ENCODE data around the gene MACROH2A2.
"Not testable (repeated sequence)": the region's sequence is repeated elsewhere in the genome, so short reads cannot be mapped to it uniquely, and the experiment has no call there.

Gene MACROH2A2

GRCh38 chr10:70038923-70039322 lies 13.7 kb upstream of the MACROH2A2 start:
- no peak for TF ChIP-seq CTCF (IDR thresholded peaks at IDR 0.05)

GRCh38 chr10:70041016-70041415 lies 11.6 kb upstream of the MACROH2A2 start:
- DNase-seq (ENCODE audit: low spot score), result no peak
- TF ChIP-seq CTCF (IDR thresholded peaks at IDR 0.05), result no peak
- no peak overlapping the region for H3K4me3 ChIP-seq
- H3K27ac ChIP-seq, result no peak overlapping the region

More at GRCh38 chr10:70038923-70039322, 13.7 kb upstream of the MACROH2A2 start:
- no peak for DNase-seq (ENCODE audit: low spot score)
- Histone ChIP-seq H3K27ac (no peak overlapping the region), H3K4me3 (no peak overlapping the region)

- not testable (repeated sequence) for H3K27ac ChIP-seq; H3K4me3 ChIP-seq; DNase-seq (ENCODE audit: low spot score)
Measured at GRCh38 chr10:70041739-70042138, 10.9 kb upstream of the MACROH2A2 start.

- H3K4me3 ChIP-seq; DNase-seq (ENCODE audit: low spot score); H3K27ac ChIP-seq: not testable (repeated sequence)
Measured at GRCh38 chr10:70047066-70047465, 5.6 kb upstream of the MACROH2A2 start.

GRCh38 chr10:70048030-70048723 lies 4.5 kb upstream of the MACROH2A2 start:
- Histone ChIP-seq H3K27ac (no peak overlapping the region), H3K4me3 (no peak overlapping the region)
- DNase-seq (ENCODE audit: low spot score), result no peak
- no peak for TF ChIP-seq CTCF (IDR thresholded peaks at IDR 0.05)

GRCh38 chr10:70051848-70052247 lies 798 bp upstream of the MACROH2A2 start:
- Histone ChIP-seq H3K4me3 (peak overlapping the region; percentile 94), H3K27ac (no peak overlapping the region)
- DNase-seq (ENCODE audit: low spot score), result no peak
- TF ChIP-seq CTCF (IDR thresholded peaks at IDR 0.05), result no peak

GRCh38 chr10:70053218-70053840 lies 683 bp downstream of the MACROH2A2 start:
- Histone ChIP-seq H3K4me3 (peak overlapping the region; percentile 94), H3K27ac (peak overlapping the region in 1 of 2 donors; percentile 63)
- TF ChIP-seq CTCF (IDR thresholded peaks at IDR 0.05), result no peak
- no peak for DNase-seq (ENCODE audit: low spot score)

GRCh38 chr10:70053841-70054288 lies 1.2 kb downstream of the MACROH2A2 start:
- no peak for DNase-seq (ENCODE audit: low spot score)
- Histone ChIP-seq H3K27ac (no peak overlapping the region), H3K4me3 (peak overlapping the region; percentile 94)
- TF ChIP-seq CTCF (IDR thresholded peaks at IDR 0.05), result no peak
